ENCODE results near the gene VPS16. TPM values are rescaled to one million over a fixed set of nuclear protein-coding genes. Genes with fewer than 3 reads are reported as not detected.

The VPS16 gene
- total and polyA plus RNA-seq, 2 donors (not counting 1 experiment from before 2014, with no cell fraction given) = 32.9 to 46.1 TPM

DNA sequence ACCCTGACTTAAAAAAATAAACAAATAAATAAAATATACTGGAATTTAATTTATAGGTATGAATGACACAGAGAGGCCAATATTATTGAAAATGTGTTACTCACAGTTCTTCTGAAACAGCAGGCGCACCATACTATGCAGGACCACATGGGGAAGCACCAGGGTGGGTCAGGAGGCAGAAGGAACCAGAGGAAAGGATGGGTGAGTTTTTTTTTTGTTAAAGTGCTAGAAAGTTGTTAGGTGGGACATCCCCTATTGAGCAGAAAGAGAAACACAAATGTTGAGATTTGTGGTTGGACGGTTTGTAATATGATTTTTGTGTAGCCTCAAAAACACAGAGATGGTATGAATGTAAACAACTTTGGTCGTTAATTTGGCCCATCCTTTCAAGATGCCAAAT, 58.7 kb downstream of the VPS16 start:
- Histone ChIP-seq H3K79me2 (ENCODE audit: control insufficient read depth, insufficient read depth, low read length) (peaks cover 11% of the 10 kb centered on the region), H4K20me1 (ENCODE audit: control insufficient read depth, extremely low read depth, insufficient read depth, low read length) (no peaks in the 10 kb centered on the region), H3K9ac (ENCODE audit: insufficient read depth, low read length) (no peak overlapping the region), H3K4me3 (replicated peaks in 1 of 4; ENCODE audit: control extremely low read depth in 1 of 4, insufficient read depth in 1 of 4, low read depth in 3 of 4, low read length in 4 of 4) (no peak overlapping the region), H3K36me3 (ENCODE audit: control insufficient read depth, insufficient read depth, low read length) (no peaks in the 10 kb centered on the region), H3K4me1 (ENCODE audit: control insufficient read depth, extremely low read depth, insufficient read depth, low read length) (no peaks in the 10 kb centered on the region), H3K4me2 (ENCODE audit: extremely low read depth, insufficient read depth, low read length) (no peak overlapping the region), H3K27ac (ENCODE audit: insufficient read depth, low read length) (no peak overlapping the region), H3K27me3 (ENCODE audit: control insufficient read depth, insufficient read depth, low read length) (no peaks in the 10 kb centered on the region), H2AFZ (ENCODE audit: low read length) (no peak overlapping the region), H3K9me3 (ENCODE audit: control insufficient read depth, insufficient read depth, low read depth, low read length) (no peaks in the 10 kb centered on the region)
- TF ChIP-seq EZH2 (IDR thresholded peaks at IDR 0.05; ENCODE audit: low read length, missing control alignments) = no peak
- TF ChIP-seq, protein P1, sequence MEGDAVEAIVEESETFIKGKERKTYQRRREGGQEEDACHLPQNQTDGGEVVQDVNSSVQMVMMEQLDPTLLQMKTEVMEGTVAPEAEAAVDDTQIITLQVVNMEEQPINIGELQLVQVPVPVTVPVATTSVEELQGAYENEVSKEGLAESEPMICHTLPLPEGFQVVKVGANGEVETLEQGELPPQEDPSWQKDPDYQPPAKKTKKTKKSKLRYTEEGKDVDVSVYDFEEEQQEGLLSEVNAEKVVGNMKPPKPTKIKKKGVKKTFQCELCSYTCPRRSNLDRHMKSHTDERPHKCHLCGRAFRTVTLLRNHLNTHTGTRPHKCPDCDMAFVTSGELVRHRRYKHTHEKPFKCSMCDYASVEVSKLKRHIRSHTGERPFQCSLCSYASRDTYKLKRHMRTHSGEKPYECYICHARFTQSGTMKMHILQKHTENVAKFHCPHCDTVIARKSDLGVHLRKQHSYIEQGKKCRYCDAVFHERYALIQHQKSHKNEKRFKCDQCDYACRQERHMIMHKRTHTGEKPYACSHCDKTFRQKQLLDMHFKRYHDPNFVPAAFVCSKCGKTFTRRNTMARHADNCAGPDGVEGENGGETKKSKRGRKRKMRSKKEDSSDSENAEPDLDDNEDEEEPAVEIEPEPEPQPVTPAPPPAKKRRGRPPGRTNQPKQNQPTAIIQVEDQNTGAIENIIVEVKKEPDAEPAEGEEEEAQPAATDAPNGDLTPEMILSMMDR (conservative IDR thresholded peaks at IDR 0.05 in 1 of 2, IDR thresholded peaks at IDR 0.05 in 1 of 2; ENCODE audit: low read depth in 1 of 2, low read length in 2 of 2) = no peak
- no peak for DNase-seq (ENCODE audit: low read depth in 2 of 2)

DNA sequence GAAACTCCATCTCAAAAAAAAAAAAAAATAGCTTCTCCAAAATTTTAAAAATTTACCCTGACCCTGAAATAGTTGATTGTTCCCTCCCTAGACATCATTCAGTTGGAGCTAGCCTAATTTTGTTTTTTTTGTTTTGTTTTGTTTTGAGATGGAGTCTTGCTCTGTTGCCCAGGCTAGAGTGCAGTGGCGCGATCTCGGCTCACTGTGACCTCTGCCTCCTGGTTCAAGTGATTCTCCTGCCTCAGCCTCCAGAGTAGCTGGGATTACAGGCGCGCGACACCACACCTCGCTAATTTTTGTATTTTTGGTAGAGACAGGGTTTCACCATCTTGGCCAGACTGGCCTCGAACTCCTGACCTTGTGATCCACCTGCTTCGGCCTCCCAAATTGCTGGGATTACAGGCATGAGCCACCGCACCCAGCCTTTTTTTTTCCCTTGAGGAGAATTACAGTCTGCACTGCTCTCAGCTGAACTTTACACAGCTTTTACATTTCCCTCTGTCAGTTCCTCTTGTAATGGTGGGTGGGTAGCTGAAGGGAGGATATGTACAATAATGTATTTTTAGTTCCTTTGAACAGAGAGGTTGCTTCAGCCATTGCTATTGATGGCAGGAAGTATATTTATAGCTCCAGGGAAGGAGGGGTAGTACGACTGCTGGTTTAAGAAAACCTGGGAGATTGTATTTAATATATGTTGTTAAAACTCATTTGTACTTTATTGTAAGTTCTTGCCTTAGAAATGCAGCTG, 60.5 kb downstream of the VPS16 start:
- no peaks in the 10 kb centered on the region for H3K4me1 ChIP-seq (ENCODE audit: control insufficient read depth, extremely low read depth, insufficient read depth, low read length)
- no peaks in the 10 kb centered on the region for H3K27me3 ChIP-seq (ENCODE audit: control insufficient read depth, insufficient read depth, low read length)
- no peak for DNase-seq (ENCODE audit: low read depth in 2 of 2)
- H3K9me3 ChIP-seq (ENCODE audit: control insufficient read depth, insufficient read depth, low read depth, low read length) = no peaks in the 10 kb centered on the region
- H3K36me3 ChIP-seq (ENCODE audit: control insufficient read depth, insufficient read depth, low read length) = no peaks in the 10 kb centered on the region
- no peak overlapping the region for H3K9ac ChIP-seq (ENCODE audit: insufficient read depth, low read length)
- H3K4me3 ChIP-seq (replicated peaks in 1 of 4; ENCODE audit: control extremely low read depth in 1 of 4, insufficient read depth in 1 of 4, low read depth in 3 of 4, low read length in 4 of 4) = no peak overlapping the region
- H2AFZ ChIP-seq (ENCODE audit: low read length) = no peak overlapping the region
- H4K20me1 ChIP-seq (ENCODE audit: control insufficient read depth, extremely low read depth, insufficient read depth, low read length) = no peaks in the 10 kb centered on the region
- no peak overlapping the region for H3K27ac ChIP-seq (ENCODE audit: insufficient read depth, low read length)
- TF ChIP-seq, protein P1 (conservative IDR thresholded peaks at IDR 0.05 in 1 of 2, IDR thresholded peaks at IDR 0.05 in 1 of 2; ENCODE audit: low read depth in 1 of 2, low read length in 2 of 2) = no peak
- TF ChIP-seq EZH2 (IDR thresholded peaks at IDR 0.05; ENCODE audit: low read length, missing control alignments) = no peak
- H3K4me2 ChIP-seq (ENCODE audit: extremely low read depth, insufficient read depth, low read length) = no peak overlapping the region
- peaks cover 7% of the 10 kb centered on the region for H3K79me2 ChIP-seq (ENCODE audit: control insufficient read depth, insufficient read depth, low read length)

DNA sequence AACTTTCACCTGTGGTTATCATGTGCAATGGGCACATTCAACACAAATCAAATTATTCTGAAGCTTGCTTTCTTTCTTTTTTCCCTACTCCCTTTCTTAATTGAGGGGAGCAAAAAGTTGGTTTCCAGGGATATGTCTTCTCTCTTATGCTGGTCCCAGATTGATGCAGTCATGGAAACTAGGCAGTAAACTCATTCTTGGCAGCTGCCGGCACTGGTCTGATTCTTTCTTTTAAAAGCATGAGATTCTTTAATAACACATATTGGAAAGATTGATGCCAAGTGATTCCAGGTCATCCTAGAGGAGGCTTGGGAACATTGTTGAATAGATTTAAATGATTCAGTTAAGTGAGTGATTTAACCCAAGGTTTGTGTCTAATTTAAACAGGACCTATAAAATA, 61.7 kb downstream of the VPS16 start:
- TF ChIP-seq, protein P1 (conservative IDR thresholded peaks at IDR 0.05 in 1 of 2, IDR thresholded peaks at IDR 0.05 in 1 of 2; ENCODE audit: low read depth in 1 of 2, low read length in 2 of 2) = no peak
- no peak for TF ChIP-seq EZH2 (IDR thresholded peaks at IDR 0.05; ENCODE audit: low read length, missing control alignments)
- Histone ChIP-seq H3K4me1 (ENCODE audit: control insufficient read depth, extremely low read depth, insufficient read depth, low read length) (no peaks in the 10 kb centered on the region), H3K36me3 (ENCODE audit: control insufficient read depth, insufficient read depth, low read length) (no peaks in the 10 kb centered on the region), H4K20me1 (ENCODE audit: control insufficient read depth, extremely low read depth, insufficient read depth, low read length) (no peaks in the 10 kb centered on the region), H2AFZ (ENCODE audit: low read length) (no peak overlapping the region), H3K9ac (ENCODE audit: insufficient read depth, low read length) (no peak overlapping the region), H3K27me3 (ENCODE audit: control insufficient read depth, insufficient read depth, low read length) (no peaks in the 10 kb centered on the region), H3K9me3 (ENCODE audit: control insufficient read depth, insufficient read depth, low read depth, low read length) (no peaks in the 10 kb centered on the region), H3K4me2 (ENCODE audit: extremely low read depth, insufficient read depth, low read length) (no peak overlapping the region), H3K27ac (ENCODE audit: insufficient read depth, low read length) (no peak overlapping the region), H3K4me3 (replicated peaks in 1 of 4; ENCODE audit: control extremely low read depth in 1 of 4, insufficient read depth in 1 of 4, low read depth in 3 of 4, low read length in 4 of 4) (no peak overlapping the region), H3K79me2 (ENCODE audit: control insufficient read depth, insufficient read depth, low read length) (peaks cover 5% of the 10 kb centered on the region)
- no peak for DNase-seq (ENCODE audit: low read depth in 2 of 2)

Measured in fibroblast of lung (primary cell).